COR-L47 (cell line): ENCODE data around the gene GNG7.
A peak's percentile ranks its signal among the peaks of the same experiment; 100 is the strongest.

Source experiments
- DNase-seq: peaks from one replicate; lab custom pipeline; 2025; lab: John Stamatoyannopoulos, UW

GNG7 gene

GRCh38 chr19:2462635-2463421 lies 239.7 kb downstream of the GNG7 start:
- DNase-seq, result peak; percentile 23

DNA sequence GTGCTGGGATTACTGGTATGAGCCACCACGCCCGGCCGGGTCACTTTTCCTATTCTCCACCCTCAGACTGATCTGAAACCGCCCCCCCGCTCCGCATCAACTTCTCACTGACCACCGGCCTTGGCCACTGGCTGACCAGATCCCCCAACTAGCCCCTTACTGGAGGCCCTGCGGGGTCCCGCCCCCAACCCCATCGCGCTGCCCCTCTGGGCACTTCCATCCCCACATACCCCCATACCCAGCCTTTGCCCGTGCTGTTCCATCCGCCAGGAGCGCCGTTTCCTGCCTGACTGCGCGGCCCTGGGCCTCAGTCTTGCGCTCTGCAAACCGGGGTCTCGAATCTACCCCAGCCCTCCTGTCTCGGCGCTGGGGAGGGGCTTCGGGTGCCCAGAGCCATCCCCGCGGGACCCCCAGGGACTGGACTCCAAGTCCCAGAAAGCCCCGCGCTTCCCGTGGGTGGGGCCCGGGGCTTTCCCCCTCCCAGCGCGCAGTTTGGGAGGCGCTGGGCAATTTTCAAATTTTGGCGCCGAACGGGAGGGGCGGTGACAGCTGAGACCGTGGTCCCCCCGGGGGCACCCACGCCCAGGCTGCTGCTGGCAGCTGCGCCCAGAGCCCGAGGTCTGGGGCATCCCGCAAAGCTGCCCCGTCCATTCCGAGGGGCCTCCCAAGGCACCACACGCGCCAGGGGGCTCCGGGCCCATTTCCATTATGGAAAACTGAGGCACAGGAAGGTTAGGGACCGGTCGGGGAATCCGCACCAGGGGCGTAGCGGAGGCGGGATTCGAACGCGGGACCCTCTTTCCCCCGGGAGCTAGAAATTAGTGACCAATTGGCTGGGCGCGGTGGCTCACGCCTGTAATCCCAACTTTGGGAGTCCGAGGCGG lies 240.5 kb downstream of the GNG7 start:
- DNase-seq, result peak; percentile 19
